K562 (cell line): ENCODE measurements around the gene NETO1.

Experiments used
- GTF2A2 ChIP-seq: IDR thresholded peaks from 2 replicates; pipeline ENCODE4 v1.6.1; 2016; ENCODE audit warnings: mild to moderate bottlenecking, missing genetic modification characterization, missing compliant biosample characterization
- HCFC1 ChIP-seq: IDR thresholded peaks from 2 replicates; pipeline ENCODE4 v1.6.1; 2012; ENCODE audit warnings: low read depth, low read length, improper control_type of control experiment
- HOMEZ ChIP-seq: fragments of 250-450 bp; sonication (Bioruptor Pico); IDR thresholded peaks from 2 replicates; pipeline ENCODE4 v1.4.0; 2020; ENCODE audit warnings: mild to moderate bottlenecking, moderate library complexity
- MAFK ChIP-seq: IDR thresholded peaks from 2 replicates; pipeline ENCODE4 v1.6.1; 2011; ENCODE audit warnings: low read length, improper control_type of control experiment
- MXI1 ChIP-seq: IDR thresholded peaks from 2 replicates; pipeline ENCODE4 v1.6.1; 2011; ENCODE audit warnings: low read depth, mild to moderate bottlenecking, improper control_type of control experiment, low read length
- POLR2A ChIP-seq: fragments of 450-650 bp; conservative IDR thresholded peaks from 2 replicates; pipeline ENCODE4 v1.6.1; 2016
- TAL1 ChIP-seq: fragments of 450-650 bp; IDR thresholded peaks from 2 replicates; pipeline ENCODE4 v1.6.1; 2016; ENCODE audit warnings: mild to moderate bottlenecking
- YY1 ChIP-seq, 3 experiments: IDR thresholded peaks; 2 replicates each; pipeline ENCODE4 v1.6.1; 2011; ENCODE audit warnings: low read length in 2 of 3, mild to moderate bottlenecking in 2 of 3, moderate library complexity in 2 of 3, borderline replicate concordance in 1 of 3, control low read depth in 1 of 3, low read depth in 1 of 3; ENCODE audit not compliant: insufficient read depth in 3 of 3, insufficient replicate concordance in 2 of 3, control insufficient read depth in 1 of 3, insufficient read length in 1 of 3; ENCODE audit errors: extremely low read depth in 1 of 3
- ZNF444 ChIP-seq: fragments of 250-450 bp; sonication (Bioruptor Pico); IDR thresholded peaks from 2 replicates; pipeline ENCODE4 v1.4.0; 2020; ENCODE audit warnings: mild to moderate bottlenecking, moderate library complexity
- TF ChIP-seq, protein P1 (sequence below), 2 experiments: fragments of 450-650 bp; IDR thresholded peaks; 2 replicates each; pipeline ENCODE4 v1.6.1; 2016

GRCh38 chr18:72898870-72899269, 31.1 kb upstream of the NETO1 start:
- no peak for TF ChIP-seq POLR2A
- TF ChIP-seq HCFC1: no peak
- TF ChIP-seq HOMEZ (CRISPR knock-in tag): no peak
- no peak for TF ChIP-seq MXI1
- no peak for TF ChIP-seq ZNF444 (CRISPR knock-in tag)
- no peak for TF ChIP-seq GTF2A2
- TF ChIP-seq, protein P1, sequence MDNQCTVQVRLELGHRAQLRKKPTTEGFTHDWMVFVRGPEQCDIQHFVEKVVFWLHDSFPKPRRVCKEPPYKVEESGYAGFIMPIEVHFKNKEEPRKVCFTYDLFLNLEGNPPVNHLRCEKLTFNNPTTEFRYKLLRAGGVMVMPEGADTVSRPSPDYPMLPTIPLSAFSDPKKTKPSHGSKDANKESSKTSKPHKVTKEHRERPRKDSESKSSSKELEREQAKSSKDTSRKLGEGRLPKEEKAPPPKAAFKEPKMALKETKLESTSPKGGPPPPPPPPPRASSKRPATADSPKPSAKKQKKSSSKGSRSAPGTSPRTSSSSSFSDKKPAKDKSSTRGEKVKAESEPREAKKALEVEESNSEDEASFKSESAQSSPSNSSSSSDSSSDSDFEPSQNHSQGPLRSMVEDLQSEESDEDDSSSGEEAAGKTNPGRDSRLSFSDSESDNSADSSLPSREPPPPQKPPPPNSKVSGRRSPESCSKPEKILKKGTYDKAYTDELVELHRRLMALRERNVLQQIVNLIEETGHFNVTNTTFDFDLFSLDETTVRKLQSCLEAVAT (IDR thresholded peaks at IDR 0.05): no peak
- peak; percentile 61 for TF ChIP-seq MAFK
- no peak for TF ChIP-seq TAL1
- TF ChIP-seq YY1 (IDR thresholded peaks at IDR 0.05; ENCODE audit: borderline replicate concordance in 1 of 3, control insufficient read depth in 1 of 3, extremely low read depth in 1 of 3, insufficient read depth in 3 of 3, insufficient read length in 1 of 3, insufficient replicate concordance in 2 of 3, low read depth in 1 of 3, low read length in 2 of 3): no peak
